Colonic mucosa (tissue), 2 donors: ENCODE results near the gene PPEF2. TPM values are rescaled to one million over a fixed set of nuclear protein-coding genes. Genes with fewer than 3 reads are reported as not detected.

Experiments
- total RNA-seq, 2 donors: library from RNA; stranded (reverse); fragmentation: NEBNext Ultra II Directional in 1 of 2; extraction: Animal tissue kit (Norgen Biotek cat#: 25700) in 1 of 2; gene quantifications; one replicate each; pipeline ENCODE4 v1.2.1, GENCODE V29; 2021
- donor health status: DM: no; HTN: no; CAD: no.
- donor health status: DM: no; HTN: no; CAD: no.

The PPEF2 gene
- total RNA-seq, 2 donors from 2014 or later, result not detected

Other genes with a start within 250 kb of the PPEF2 start
- gene G3BP2, start 229.0 kb downstream of the PPEF2 start, total RNA-seq, result 100 to 1,000 TPM; 165 to 183 TPM
- gene USO1, start 177.9 kb downstream of the PPEF2 start, total RNA-seq, result 10 to 100 TPM; 54.7 to 63.0 TPM
- gene NAAA, start 38.6 kb upstream of the PPEF2 start, total RNA-seq, result 100 to 1,000 TPM in 1 of 2 donors, 10 to 100 TPM in 1; 79.3 to 141 TPM
- 10 to 100 TPM; 20.8 to 27.4 TPM for gene SDAD1, start 88.5 kb upstream of the PPEF2 start, total RNA-seq
- gene CXCL9, start 105.1 kb upstream of the PPEF2 start, total RNA-seq, result 1 to 10 TPM in 1 of 2 donors, under 1 TPM in 1; 0.52 to 1.1 TPM
- gene CXCL10, start 121.0 kb upstream of the PPEF2 start, total RNA-seq, result under 1 TPM; 0.72 to 0.90 TPM
- not detected for gene CXCL11, start 133.6 kb upstream of the PPEF2 start, total RNA-seq
- gene ART3, start 172.3 kb upstream of the PPEF2 start, total RNA-seq, result 1 to 10 TPM; 1.6 to 1.8 TPM
- 10 to 100 TPM; 31.5 to 35.3 TPM for gene NUP54, start 245.9 kb upstream of the PPEF2 start, total RNA-seq